ENCODE data around the gene TCHH.

- TF ChIP-seq CTCF (IDR thresholded peaks at IDR 0.05) (no peak), POLR2AphosphoS5 (IDR thresholded peaks at IDR 0.05) (no peak)
Measured at GRCh38 chr1:152067929-152068328, 47.3 kb downstream of the TCHH start.

Measured in prostate gland (tissue), 2 donors.